Loucy (cell line): ENCODE measurements around the gene KLHL2.

ENCODE experiments used
- H2AFZ ChIP-seq: fragments of 200-600 bp; sonication (generic); 2 replicates; pipeline ENCODE4 v1.6.0; 2016; ENCODE audit warnings: antibody characterized with exemption, mild to moderate bottlenecking, low read length, moderate library complexity
- H3F3A ChIP-seq: fragments of 200-600 bp; 2 replicates; pipeline ENCODE4 v1.6.0; 2016; ENCODE audit warnings: antibody characterized with exemption, low read depth, mild to moderate bottlenecking
- H3K27me3 ChIP-seq: fragments of 200-600 bp; sonication (generic); 2 replicates; pipeline ENCODE4 v1.6.1; 2014; ENCODE audit warnings: low read length, mild to moderate bottlenecking; ENCODE audit not compliant: insufficient read depth, poor library complexity, severe bottlenecking
- H3K36me3 ChIP-seq: fragments of 200-600 bp; sonication (generic); 2 replicates; pipeline ENCODE4 v1.6.1; 2016; ENCODE audit warnings: low read length; ENCODE audit not compliant: insufficient read depth
- H3K4me1 ChIP-seq: fragments of 200-600 bp; sonication (generic); 2 replicates; pipeline ENCODE4 v1.5.1; 2014; ENCODE audit warnings: low read length, mild to moderate bottlenecking; ENCODE audit not compliant: insufficient read depth, poor library complexity, severe bottlenecking
- H3K4me2 ChIP-seq: fragments of 200-600 bp; sonication (generic); 2 replicates; pipeline ENCODE4 v1.6.0; 2014; ENCODE audit warnings: antibody characterized with exemption, low read length, low read depth, mild to moderate bottlenecking; ENCODE audit not compliant: poor library complexity, severe bottlenecking
- H3K4me3 ChIP-seq: fragments of 200-600 bp; sonication (generic); 2 replicates; pipeline ENCODE4 v1.5.1; 2014; ENCODE audit warnings: low read length, mild to moderate bottlenecking, mixed read lengths; ENCODE audit not compliant: poor library complexity, severe bottlenecking
- H3K79me2 ChIP-seq: fragments of 200-600 bp; sonication (generic); 2 replicates; pipeline ENCODE4 v1.6.1; 2014; ENCODE audit warnings: low read length; ENCODE audit not compliant: insufficient read depth
- H3K9ac ChIP-seq: fragments of 200-600 bp; sonication (generic); 2 replicates; pipeline ENCODE4 v1.6.0; 2014; ENCODE audit warnings: mild to moderate bottlenecking, low read depth, low read length, moderate library complexity; ENCODE audit not compliant: poor library complexity, severe bottlenecking
- H3K9me2 ChIP-seq: fragments of 200-600 bp; sonication (generic); replicated peaks from 2 replicates; pipeline ENCODE4 v1.6.1; 2016; ENCODE audit warnings: low read depth, low read length, mixed read lengths
- H3K9me3 ChIP-seq: fragments of 200-600 bp; sonication (generic); 2 replicates; pipeline ENCODE4 v1.6.1; 2014; ENCODE audit warnings: mild to moderate bottlenecking, antibody characterized with exemption, low read length, low read depth; ENCODE audit not compliant: insufficient read depth
- H4K20me1 ChIP-seq: fragments of 200-600 bp; sonication (generic); 2 replicates; pipeline ENCODE4 v1.6.0; 2014; ENCODE audit warnings: antibody characterized with exemption, low read length, mild to moderate bottlenecking; ENCODE audit not compliant: insufficient read depth, poor library complexity, severe bottlenecking
- EZH2phosphoT487 ChIP-seq: fragments of 200-600 bp; IDR thresholded peaks from 2 replicates; pipeline ENCODE4 v1.6.1; 2018; ENCODE audit warnings: antibody characterized with exemption, mild to moderate bottlenecking, moderate library complexity, borderline replicate concordance
- TF ChIP-seq, protein P1 (sequence below): fragments of 200-600 bp; sonication (generic); conservative IDR thresholded peaks from 2 replicates; pipeline ENCODE4 v1.5.1; 2014; ENCODE audit warnings: mild to moderate bottlenecking, antibody characterized with exemption, low read length

KLHL2 gene

DNA sequence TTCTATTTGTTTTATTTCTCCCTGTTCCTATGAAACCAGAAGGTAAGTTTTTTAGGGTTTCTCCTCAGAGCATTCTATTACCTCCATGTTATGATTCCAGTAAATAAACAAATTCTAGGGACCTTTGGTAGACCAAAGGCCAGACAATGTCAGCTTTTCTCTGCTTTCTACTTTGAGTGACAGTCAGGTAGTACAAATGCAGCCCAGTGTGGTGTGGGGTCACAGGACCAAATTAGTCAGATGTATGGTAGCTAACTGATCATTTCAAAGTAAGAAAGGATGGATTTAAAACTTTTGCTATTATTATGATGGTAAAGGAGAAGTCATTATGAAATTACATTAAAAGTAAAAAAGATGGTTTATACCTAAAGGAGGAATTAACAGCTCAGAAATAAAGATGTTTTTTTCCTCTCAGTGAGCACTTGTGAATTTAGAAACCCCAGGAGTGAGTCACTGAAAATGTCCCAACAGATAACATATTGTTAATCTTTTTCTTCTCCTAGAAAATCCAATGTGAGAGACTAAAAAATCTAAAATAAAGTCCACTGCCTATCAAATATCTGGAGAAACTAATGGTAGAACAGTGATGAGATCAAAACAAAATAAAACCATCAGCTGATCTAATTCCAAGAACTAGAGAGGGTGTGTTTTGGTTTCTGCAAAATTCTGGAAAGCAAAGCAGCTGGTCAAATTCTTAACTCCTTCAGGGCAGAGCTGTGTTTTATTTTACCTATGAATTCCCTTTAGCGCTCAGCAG is 16.6 kb upstream of the KLHL2 start:
- Histone ChIP-seq H3K36me3 (no peaks in the 10 kb centered on the region), H3K4me1 (no peaks in the 10 kb centered on the region), H3K79me2 (no peaks in the 10 kb centered on the region), H3F3A (no peaks in the 10 kb centered on the region), H3K4me2 (no peak overlapping the region), H3K9me2 (no peaks in the 10 kb centered on the region), H3K9ac (no peak overlapping the region), H3K4me3 (no peak overlapping the region), H3K9me3 (no peaks in the 10 kb centered on the region), H4K20me1 (no peaks in the 10 kb centered on the region), H2AFZ (no peak overlapping the region), H3K27me3 (no peaks in the 10 kb centered on the region)
- no peak for TF ChIP-seq EZH2phosphoT487
- TF ChIP-seq, protein P1, sequence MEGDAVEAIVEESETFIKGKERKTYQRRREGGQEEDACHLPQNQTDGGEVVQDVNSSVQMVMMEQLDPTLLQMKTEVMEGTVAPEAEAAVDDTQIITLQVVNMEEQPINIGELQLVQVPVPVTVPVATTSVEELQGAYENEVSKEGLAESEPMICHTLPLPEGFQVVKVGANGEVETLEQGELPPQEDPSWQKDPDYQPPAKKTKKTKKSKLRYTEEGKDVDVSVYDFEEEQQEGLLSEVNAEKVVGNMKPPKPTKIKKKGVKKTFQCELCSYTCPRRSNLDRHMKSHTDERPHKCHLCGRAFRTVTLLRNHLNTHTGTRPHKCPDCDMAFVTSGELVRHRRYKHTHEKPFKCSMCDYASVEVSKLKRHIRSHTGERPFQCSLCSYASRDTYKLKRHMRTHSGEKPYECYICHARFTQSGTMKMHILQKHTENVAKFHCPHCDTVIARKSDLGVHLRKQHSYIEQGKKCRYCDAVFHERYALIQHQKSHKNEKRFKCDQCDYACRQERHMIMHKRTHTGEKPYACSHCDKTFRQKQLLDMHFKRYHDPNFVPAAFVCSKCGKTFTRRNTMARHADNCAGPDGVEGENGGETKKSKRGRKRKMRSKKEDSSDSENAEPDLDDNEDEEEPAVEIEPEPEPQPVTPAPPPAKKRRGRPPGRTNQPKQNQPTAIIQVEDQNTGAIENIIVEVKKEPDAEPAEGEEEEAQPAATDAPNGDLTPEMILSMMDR, result no peak

DNA sequence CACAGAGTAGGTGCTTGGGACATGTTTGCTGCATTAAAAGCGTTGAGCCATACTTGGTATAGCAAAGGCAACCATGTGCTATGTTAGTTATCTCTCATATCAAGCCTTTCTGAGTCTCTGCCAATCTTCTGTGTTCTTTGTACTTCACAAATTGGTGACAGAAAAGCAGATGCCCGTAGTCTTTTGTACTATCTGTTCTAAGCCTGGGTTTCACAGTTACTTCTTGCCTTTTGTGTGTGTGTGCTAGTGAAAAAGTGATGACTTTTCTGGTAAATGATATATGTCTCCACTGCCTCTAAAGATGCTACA is 16.1 kb upstream of the KLHL2 start:
- Histone ChIP-seq H3F3A (no peaks in the 10 kb centered on the region), H3K9ac (no peak overlapping the region), H3K9me3 (no peaks in the 10 kb centered on the region), H3K36me3 (no peaks in the 10 kb centered on the region), H4K20me1 (no peaks in the 10 kb centered on the region), H3K9me2 (no peaks in the 10 kb centered on the region), H3K27me3 (no peaks in the 10 kb centered on the region), H3K79me2 (no peaks in the 10 kb centered on the region), H2AFZ (no peak overlapping the region), H3K4me3 (no peak overlapping the region), H3K4me2 (no peak overlapping the region), H3K4me1 (no peaks in the 10 kb centered on the region)
- TF ChIP-seq, protein P1, result no peak
- no peak for TF ChIP-seq EZH2phosphoT487

DNA sequence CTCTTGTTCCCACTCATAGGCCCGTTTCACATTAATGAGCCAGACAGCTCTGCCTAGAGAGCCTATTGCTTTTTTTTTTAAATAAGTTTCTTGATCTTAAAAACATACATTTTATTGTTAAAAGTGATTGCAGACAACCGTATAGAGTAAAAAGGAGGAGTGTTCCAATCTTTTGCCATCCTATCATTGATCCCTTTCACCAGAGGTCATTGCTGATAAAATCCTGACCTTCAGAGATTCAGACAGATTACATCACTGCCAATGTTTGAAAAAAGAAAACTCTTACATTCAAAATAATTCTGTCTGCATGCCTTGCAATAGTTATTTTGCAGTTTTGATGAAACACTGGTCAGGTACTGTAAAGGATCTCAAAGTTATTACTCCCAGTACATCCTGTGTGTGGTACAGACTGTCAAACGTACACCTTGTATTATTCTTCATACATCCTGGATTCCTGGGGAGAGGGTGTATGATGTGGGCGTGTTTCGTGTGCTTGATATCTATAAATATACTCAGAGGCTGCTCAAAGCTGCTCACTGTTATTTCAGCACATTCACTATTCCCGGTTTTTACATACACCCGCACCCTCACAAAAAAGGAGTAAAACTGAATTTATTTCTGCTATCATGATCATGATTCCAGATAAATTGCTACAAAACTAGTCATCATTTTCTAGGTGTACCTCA is 15.4 kb upstream of the KLHL2 start:
- H3K27me3 ChIP-seq, result no peaks in the 10 kb centered on the region
- H3K4me1 ChIP-seq, result no peaks in the 10 kb centered on the region
- H3K4me2 ChIP-seq, result no peak overlapping the region
- H3K9me2 ChIP-seq, result no peaks in the 10 kb centered on the region
- H3F3A ChIP-seq, result no peaks in the 10 kb centered on the region
- no peak overlapping the region for H3K9ac ChIP-seq
- no peaks in the 10 kb centered on the region for H3K36me3 ChIP-seq
- no peaks in the 10 kb centered on the region for H3K9me3 ChIP-seq
- no peak overlapping the region for H3K4me3 ChIP-seq
- H2AFZ ChIP-seq, result no peak overlapping the region
- H4K20me1 ChIP-seq, result no peaks in the 10 kb centered on the region
- TF ChIP-seq EZH2phosphoT487, result no peak
- TF ChIP-seq, protein P1, result no peak
- H3K79me2 ChIP-seq, result no peaks in the 10 kb centered on the region
